Cerebellar nuclear complex (tissue), 1 donor: Measurements from ENCODE around the gene NFATC1.

Experiments used
- DNase-seq, 2 experiments: peaks; one replicate each; lab custom pipeline; 2025; lab: John Stamatoyannopoulos, UW

The NFATC1 gene

GRCh38 chr18:79540161-79540903, 144.6 kb downstream of the NFATC1 start:
- DNase-seq: no peak

GRCh38 chr18:79540904-79541282, 145.2 kb downstream of the NFATC1 start:
- no peak for DNase-seq

GRCh38 chr18:79542213-79542612, 146.5 kb downstream of the NFATC1 start:
- no peak for DNase-seq

- DNase-seq: no peak
Observed at GRCh38 chr18:79542876-79543750, 147.4 kb downstream of the NFATC1 start.

GRCh38 chr18:79543861-79544385, 148.2 kb downstream of the NFATC1 start:
- no peak for DNase-seq

GRCh38 chr18:79544386-79544963, 148.7 kb downstream of the NFATC1 start:
- no peak for DNase-seq

GRCh38 chr18:79545255-79545654, 149.5 kb downstream of the NFATC1 start:
- no peak for DNase-seq

GRCh38 chr18:79545736-79546171, 150.0 kb downstream of the NFATC1 start:
- no peak for DNase-seq

GRCh38 chr18:79546781-79547272, 151.1 kb downstream of the NFATC1 start:
- no peak for DNase-seq

- no peak for DNase-seq
Observed at GRCh38 chr18:79547413-79548076, 151.8 kb downstream of the NFATC1 start.

- DNase-seq: no peak
Observed at GRCh38 chr18:79548077-79548450, 152.3 kb downstream of the NFATC1 start.

- DNase-seq: no peak
Observed at GRCh38 chr18:79548621-79548985, 152.9 kb downstream of the NFATC1 start.

GRCh38 chr18:79548986-79549637, 153.4 kb downstream of the NFATC1 start:
- no peak for DNase-seq

- no peak for DNase-seq
Observed at GRCh38 chr18:79549638-79550000, 153.9 kb downstream of the NFATC1 start.

- DNase-seq: no peak
Observed at GRCh38 chr18:79552140-79552631, 156.5 kb downstream of the NFATC1 start.

- DNase-seq: no peak
Observed at GRCh38 chr18:79552696-79553095, 157.0 kb downstream of the NFATC1 start.

- DNase-seq: no peak
Observed at GRCh38 chr18:79553154-79553553, 157.4 kb downstream of the NFATC1 start.

- DNase-seq: no peak
Observed at GRCh38 chr18:79553696-79554095, 158.0 kb downstream of the NFATC1 start.

GRCh38 chr18:79554321-79554720, 158.6 kb downstream of the NFATC1 start:
- DNase-seq: no peak

- no peak for DNase-seq
Observed at GRCh38 chr18:79554945-79555645, 159.4 kb downstream of the NFATC1 start.

GRCh38 chr18:79555885-79556284, 160.2 kb downstream of the NFATC1 start:
- no peak for DNase-seq
